AG08395 (cell line): Measurements from ENCODE around the gene TMTC2.

ENCODE experiments used
- DNase-seq: peaks from one replicate; pipeline ENCODE4 v3.0.0; 2012; ENCODE audit warnings: mixed read lengths, low spot score

The TMTC2 gene

GRCh38 chr12:82682851-82683261, 3.9 kb upstream of the TMTC2 start:
- DNase-seq = no peak

GRCh38 chr12:82685790-82686167, 927 bp upstream of the TMTC2 start:
- DNase-seq = peak; percentile 86

DNA sequence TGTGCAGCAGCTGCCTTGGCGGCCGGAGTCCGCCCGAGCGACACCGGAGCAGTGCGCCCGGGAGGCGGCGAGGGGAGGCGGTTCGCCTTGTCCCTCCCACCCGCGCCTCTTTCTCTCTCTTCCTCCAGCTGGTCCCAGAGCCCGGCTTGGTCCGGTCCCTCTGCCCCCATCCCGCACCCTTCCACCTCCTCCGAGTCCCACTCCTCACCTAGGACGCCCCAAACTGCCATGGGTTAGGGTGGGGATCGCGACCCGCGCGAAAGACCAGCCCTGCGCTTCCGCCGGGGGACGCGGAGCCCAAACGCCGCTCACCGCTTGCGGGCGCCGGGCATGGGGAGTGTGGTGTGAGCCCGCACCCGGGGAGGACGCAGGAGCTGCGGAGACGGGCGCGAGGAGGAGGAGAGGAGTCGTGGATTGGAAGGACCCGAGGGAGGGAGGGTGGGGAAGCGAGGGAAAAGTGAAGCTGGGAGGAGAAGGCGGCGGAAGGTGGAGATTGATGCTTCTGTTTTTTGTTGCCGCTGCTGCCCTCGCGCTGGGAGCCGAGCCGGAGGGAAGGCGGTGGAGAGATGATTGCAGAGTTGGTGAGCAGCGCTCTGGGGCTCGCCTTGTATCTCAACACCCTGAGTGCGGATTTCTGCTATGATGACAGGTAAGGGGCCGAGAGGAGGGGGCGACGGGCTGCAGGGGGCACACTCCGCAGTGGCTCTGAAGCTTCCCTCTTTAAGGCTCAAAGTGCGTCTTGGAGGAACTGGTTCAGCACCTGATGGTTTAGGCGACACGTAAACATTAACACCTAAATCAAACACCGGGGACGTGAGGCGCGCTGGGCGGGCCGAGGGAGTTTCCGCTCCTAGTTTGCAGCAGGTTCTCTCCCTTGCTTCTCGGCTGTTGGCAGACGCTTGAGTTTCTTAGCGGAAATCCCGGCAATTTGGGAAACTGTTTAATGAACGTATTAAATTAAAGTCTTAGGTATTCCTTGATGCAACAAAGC, 610 bp downstream of the TMTC2 start:
- DNase-seq = peak; percentile 6

- no peak for DNase-seq
Observed at GRCh38 chr12:82688035-82688501, 1.4 kb downstream of the TMTC2 start.

DNA sequence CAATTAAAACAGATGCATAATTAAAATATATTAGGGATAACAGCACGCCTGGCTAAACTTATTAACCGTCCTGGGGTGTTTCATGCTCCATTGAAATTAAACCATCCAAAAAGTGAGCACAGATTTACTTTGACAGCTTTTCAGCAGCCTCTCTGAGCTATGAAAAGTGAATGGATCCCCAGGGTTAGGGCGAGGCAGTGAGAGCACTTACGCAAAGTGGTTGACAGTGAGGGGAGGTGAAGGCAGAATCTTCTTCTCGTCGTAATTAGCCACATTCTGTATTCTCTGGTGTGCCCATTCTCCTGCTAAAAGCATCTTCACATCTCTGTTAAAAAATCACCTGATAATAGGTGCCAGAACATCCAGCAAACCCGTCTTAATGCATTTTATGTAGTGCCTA, 1.9 kb downstream of the TMTC2 start:
- no peak for DNase-seq

GRCh38 chr12:82690006-82690405, 3.3 kb downstream of the TMTC2 start:
- no peak for DNase-seq

- DNase-seq = no peak
Observed at GRCh38 chr12:82691513-82691912, 4.8 kb downstream of the TMTC2 start.

GRCh38 chr12:82694276-82694675, 7.6 kb downstream of the TMTC2 start:
- DNase-seq = no peak

DNA sequence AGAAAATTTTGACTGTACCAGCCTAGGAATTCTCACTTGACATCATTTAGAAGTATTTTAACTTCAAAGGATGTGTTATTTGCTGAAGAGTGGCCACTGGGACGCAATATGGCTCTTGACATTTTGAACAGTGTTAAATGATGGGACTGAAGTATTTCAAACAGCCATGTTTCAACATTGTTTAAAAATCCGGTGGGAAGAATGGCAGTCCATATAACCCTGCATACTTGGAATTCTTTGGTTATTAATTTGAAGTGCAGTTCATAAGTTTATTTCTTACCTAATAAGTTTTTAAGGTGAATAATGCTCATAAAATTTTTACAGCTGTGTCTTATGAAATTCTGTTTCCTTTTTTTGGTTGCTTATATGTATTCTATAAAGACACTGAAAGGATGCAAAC, 8.3 kb downstream of the TMTC2 start:
- peak; percentile 6 for DNase-seq

DNA sequence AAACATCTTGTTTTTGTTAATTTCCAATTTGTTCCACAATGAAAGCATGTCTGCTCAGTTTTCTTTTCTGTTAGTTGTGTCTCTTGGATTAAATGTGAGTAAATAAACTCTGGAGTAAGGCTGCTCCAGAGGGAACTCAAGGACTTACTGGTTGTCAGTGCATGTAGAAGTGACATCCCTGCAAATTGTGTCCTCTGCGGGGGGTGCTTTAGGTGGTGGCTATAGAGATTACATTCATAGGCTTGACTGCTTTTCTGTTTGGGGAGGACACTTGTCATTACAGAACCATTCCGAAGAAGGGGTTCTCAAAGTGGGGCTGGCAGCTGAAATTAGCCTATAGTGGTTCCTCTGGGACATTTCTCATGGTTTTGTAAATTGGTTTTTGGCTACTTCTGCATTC, 8.8 kb downstream of the TMTC2 start:
- no peak for DNase-seq

DNA sequence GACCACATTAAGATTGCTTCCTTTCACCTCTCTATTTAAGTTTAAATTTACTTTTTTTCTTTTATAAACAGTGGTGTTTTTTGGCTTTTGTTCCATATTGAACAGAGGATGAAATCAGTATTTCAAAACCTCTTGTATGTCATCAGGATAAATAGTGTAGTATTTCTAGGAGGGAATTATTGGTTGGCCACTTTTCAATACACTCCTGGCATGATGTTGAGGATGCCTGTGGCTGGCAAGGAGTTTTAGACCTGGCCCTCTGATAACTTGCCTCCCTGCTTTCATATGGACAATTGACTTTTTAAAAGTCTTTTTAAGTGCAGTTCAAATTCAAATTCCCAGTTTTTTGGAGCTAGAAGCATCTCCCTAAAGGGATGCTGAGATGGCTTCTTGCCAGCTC, 9.8 kb downstream of the TMTC2 start:
- DNase-seq = no peak

DNA sequence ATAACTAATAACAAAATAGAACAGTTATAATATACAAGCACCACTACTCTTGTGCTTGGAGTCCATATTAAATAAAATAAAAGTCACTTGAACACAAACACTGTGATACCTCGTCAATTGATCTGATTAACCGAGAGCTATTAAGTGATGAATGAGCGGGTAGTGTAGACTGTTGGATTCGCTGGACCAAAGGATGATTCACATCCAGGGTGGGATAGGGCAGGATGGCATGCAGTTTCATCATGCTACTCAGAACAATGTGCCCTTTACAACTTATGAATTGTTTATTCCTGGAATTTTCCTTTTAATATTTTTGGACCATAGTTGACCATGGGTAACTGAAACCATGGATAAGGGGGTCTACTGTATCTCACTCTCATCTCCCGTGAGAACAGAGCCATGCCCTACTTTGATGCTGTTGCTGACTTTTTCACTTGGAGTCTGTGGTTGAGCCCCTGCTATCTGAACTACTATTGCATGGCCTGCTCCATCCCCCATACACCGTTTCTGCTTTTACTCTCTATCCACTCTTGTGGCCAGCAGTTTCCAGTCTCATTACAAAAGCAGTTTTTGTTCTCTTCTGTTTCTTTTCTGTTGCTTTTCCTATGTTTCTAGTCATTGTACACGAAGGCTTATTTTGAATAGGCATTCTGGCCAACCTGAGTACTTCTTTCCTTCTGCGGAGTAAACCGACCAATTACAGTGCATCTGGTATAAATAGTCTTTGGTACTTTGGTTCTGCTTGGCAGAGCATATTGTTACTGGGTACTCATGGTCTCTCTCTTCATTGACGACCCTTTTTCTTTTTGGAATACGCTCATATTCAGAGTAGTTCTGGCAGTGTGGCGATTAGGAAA, 12.2 kb downstream of the TMTC2 start:
- DNase-seq = no peak

- DNase-seq = no peak
Observed at GRCh38 chr12:82705774-82706173, 19.1 kb downstream of the TMTC2 start.

- peak; percentile 11 for DNase-seq
Observed at GRCh38 chr12:82708061-82708879, 21.6 kb downstream of the TMTC2 start.

DNA sequence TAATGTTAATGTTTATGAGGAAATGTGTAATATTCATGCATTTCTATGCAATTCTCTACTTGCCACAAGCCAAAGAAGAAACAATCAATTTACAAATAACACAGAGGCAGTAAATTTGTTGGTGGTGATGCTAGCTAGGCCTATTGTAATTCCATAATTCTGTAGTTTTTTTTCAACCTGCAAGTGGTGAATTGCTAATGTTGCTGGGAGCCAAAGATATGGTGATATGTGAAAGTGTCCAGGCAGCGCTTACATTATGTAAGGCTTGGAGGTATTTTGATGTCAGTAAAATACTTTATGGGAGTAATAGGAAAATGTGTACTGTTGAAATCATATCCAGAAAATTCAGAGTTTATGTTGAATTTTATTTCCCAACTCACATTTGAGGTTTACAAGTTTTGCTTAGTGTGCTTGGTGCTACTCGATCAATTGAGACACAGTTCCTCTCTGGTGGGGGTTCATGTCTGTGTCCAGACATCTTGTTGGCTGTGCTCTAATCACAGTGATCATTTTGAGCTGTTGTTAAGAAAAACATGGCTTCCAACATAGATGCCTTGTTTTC, 23.2 kb downstream of the TMTC2 start:
- no peak for DNase-seq

DNA sequence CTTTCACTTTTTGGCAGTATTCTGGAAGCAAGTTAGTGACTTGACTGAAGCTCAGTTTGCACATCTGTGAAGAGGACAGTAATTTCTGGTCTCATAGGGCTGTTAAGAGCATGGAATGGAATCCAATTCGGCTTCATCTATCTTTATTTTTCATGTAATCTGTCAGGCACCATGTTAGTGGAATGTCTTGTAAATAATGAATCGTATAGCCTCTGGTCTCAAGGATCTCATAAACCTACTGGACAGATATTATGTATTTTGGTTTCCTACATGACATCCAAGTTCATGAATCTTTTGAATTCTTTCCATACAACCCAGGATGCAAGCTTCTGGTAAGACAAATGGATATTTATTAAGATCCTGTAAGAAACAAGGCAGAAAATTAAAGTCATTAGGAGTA, 24.0 kb downstream of the TMTC2 start:
- DNase-seq = no peak

GRCh38 chr12:82714427-82714826, 27.7 kb downstream of the TMTC2 start:
- no peak for DNase-seq

DNA sequence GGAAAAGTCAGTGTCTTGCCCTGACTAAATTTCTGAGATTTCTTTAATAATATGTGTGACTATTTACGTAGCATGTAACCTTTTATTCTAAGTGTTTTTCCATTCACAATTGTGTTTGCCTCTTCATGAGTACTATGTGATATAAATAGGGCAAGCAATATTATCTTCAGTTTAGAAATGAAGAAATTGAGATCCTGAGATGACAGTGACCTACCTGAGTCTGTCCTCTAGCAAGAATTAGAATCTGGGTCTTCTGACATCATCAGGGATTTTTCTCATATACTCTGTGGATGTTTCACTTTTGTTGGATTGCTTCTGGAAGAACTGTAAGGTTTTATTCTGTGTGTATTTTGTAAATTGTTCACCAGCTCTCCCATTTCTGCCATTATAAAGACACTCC, 35.0 kb downstream of the TMTC2 start:
- DNase-seq = no peak

- no peak for DNase-seq
Observed at GRCh38 chr12:82723093-82723492, 36.4 kb downstream of the TMTC2 start.

DNA sequence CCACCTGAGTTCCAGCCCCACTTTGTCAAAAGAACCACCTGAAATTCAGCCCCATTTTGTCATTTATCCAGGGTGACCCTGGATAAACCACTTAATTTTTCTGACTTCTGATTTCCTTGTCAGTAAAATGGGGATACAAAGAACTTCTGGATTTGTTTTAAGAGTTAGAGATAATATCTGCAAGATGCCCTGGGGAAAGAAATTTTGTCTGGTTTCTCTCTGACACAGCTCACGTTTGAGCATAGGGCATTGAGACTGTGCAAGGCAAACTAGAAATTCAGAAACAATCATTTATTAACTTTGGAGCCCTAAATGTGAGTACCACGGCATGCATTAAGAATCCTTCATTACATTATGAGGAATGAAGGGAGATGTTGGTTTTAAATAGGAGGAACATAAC, 37.2 kb downstream of the TMTC2 start:
- no peak for DNase-seq

DNA sequence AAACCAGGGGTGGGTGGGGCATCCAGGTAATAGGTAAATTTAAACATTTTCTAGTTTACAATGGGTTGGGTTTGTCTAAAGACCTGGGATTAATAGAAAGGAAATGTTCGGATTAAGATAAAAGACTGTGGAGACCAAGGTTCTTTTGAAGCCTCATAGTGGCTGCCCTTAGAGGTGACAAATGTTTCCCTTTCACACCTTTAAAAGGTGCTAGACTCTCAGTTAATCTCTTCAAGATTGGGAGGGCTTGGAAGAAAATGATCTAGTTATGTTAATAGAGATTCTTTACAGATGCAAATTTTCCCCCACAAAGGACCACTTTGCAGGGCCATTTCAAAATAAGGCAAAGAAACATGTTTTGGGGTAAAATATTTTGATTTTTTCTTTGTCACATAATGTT, 39.0 kb downstream of the TMTC2 start:
- no peak for DNase-seq

GRCh38 chr12:82727886-82728285, 41.2 kb downstream of the TMTC2 start:
- DNase-seq = no peak
